ENCODE data around the gene CACNA2D3. TPM values are rescaled to one million over a fixed set of nuclear protein-coding genes. Genes with fewer than 3 reads are reported as not detected.

The CACNA2D3 gene
- total RNA-seq, 2 donors from 2014 or later = 0.97 TPM; not detected in 1

GRCh38 chr3:54339608-54340007 lies 217.3 kb downstream of the CACNA2D3 start:
- Mint-ChIP-seq H3K4me1 (peaks cover 11% of the 10 kb centered on the region), H3K36me3 (ENCODE audit: low read depth) (no peaks in the 10 kb centered on the region), H3K9me3 (no peaks in the 10 kb centered on the region), H3K27me3 (ENCODE audit: insufficient read depth) (peaks cover 6% of the 10 kb centered on the region), H3K27ac (no peak overlapping the region), H3K4me3 (no peak overlapping the region)
- Histone ChIP-seq H3K9me3 (ENCODE audit: control insufficient read depth, low read length) (no peaks in the 10 kb centered on the region), H3K4me1 (ENCODE audit: control insufficient read depth, insufficient read depth, low read length) (no peaks in the 10 kb centered on the region), H3K27me3 (ENCODE audit: control insufficient read depth, insufficient read depth, low read length, poor library complexity, severe bottlenecking) (no peaks in the 10 kb centered on the region), H3K9ac (ENCODE audit: extremely low read depth, low read length, poor library complexity, severe bottlenecking) (no peak overlapping the region), H3K27ac (ENCODE audit: low read depth, low read length) (no peak overlapping the region), H3K36me3 (ENCODE audit: control insufficient read depth, insufficient read depth, low read length) (no peaks in the 10 kb centered on the region), H3K4me3 (ENCODE audit: low read length) (no peak overlapping the region)
- WGBS, 2 experiments (ENCODE audit: insufficient coverage in 1 of 2, insufficient read length in 1 of 2) = 90% methylated on average over 1 of the region's 2 CpGs; no CpG with 5 or more reads in 1 of the 2 experiments
- peak; percentile 45 for TF ChIP-seq CTCF (conservative IDR thresholded peaks at IDR 0.05)
- DNase-seq = no peak

DNA sequence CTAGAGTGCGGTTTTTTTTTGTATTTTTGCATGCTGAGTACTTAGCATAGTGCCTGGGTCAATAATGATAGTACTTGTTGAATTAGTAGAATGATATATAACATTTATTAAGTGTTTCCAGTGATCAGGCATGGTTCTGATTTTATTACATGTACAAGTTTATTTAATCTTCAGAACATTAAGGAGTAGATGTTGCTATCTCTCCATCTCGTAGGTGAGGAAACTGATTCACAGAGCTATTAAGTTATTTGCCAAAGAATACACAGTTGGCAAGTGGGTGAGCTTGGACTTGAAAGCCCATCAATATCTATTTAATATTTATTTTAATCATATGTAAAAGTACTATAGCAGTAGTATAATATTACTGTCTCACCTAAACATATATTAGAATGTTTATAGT lies 219.5 kb downstream of the CACNA2D3 start:
- Histone ChIP-seq H3K4me3 (ENCODE audit: low read length) (no peak overlapping the region), H3K4me1 (ENCODE audit: control insufficient read depth, insufficient read depth, low read length) (no peaks in the 10 kb centered on the region), H3K9ac (ENCODE audit: extremely low read depth, low read length, poor library complexity, severe bottlenecking) (no peak overlapping the region), H3K27ac (ENCODE audit: low read depth, low read length) (no peak overlapping the region), H3K36me3 (ENCODE audit: control insufficient read depth, insufficient read depth, low read length) (no peaks in the 10 kb centered on the region), H3K27me3 (ENCODE audit: control insufficient read depth, insufficient read depth, low read length, poor library complexity, severe bottlenecking) (no peaks in the 10 kb centered on the region), H3K9me3 (ENCODE audit: control insufficient read depth, low read length) (no peaks in the 10 kb centered on the region)
- WGBS, 2 experiments (ENCODE audit: insufficient coverage in 1 of 2, insufficient read length in 1 of 2) = 83% methylated on average over 2 of the region's 2 CpGs; no CpG with 5 or more reads in 1 of the 2 experiments
- H3K4me3 Mint-ChIP-seq = no peak overlapping the region
- peaks cover 6% of the 10 kb centered on the region for H3K27me3 Mint-ChIP-seq (ENCODE audit: insufficient read depth)
- no peak for DNase-seq
- no peaks in the 10 kb centered on the region for H3K36me3 Mint-ChIP-seq (ENCODE audit: low read depth)
- H3K4me1 Mint-ChIP-seq = peaks cover 32% of the 10 kb centered on the region
- H3K9me3 Mint-ChIP-seq = no peaks in the 10 kb centered on the region
- TF ChIP-seq CTCF (conservative IDR thresholded peaks at IDR 0.05) = no peak
- no peak overlapping the region for H3K27ac Mint-ChIP-seq

- Mint-ChIP-seq H3K27ac (no peak overlapping the region), H3K9me3 (no peaks in the 10 kb centered on the region), H3K36me3 (ENCODE audit: low read depth) (no peaks in the 10 kb centered on the region), H3K4me3 (no peak overlapping the region), H3K27me3 (ENCODE audit: insufficient read depth) (peaks cover 6% of the 10 kb centered on the region), H3K4me1 (peaks cover 32% of the 10 kb centered on the region)
- no peaks in the 10 kb centered on the region for H3K36me3 ChIP-seq (ENCODE audit: control insufficient read depth, insufficient read depth, low read length)
- no peak overlapping the region for H3K27ac ChIP-seq (ENCODE audit: low read depth, low read length)
- TF ChIP-seq CTCF (conservative IDR thresholded peaks at IDR 0.05) = no peak
- H3K4me3 ChIP-seq (ENCODE audit: low read length) = no peak overlapping the region
- WGBS, 2 experiments (ENCODE audit: insufficient coverage in 1 of 2, insufficient read length in 1 of 2) = 91 to 94% methylated on average over 7 to 9 of the region's 9 CpGs
- H3K4me1 ChIP-seq (ENCODE audit: control insufficient read depth, insufficient read depth, low read length) = no peaks in the 10 kb centered on the region
- no peaks in the 10 kb centered on the region for H3K9me3 ChIP-seq (ENCODE audit: control insufficient read depth, low read length)
- peak; percentile 31 for DNase-seq
- H3K9ac ChIP-seq (ENCODE audit: extremely low read depth, low read length, poor library complexity, severe bottlenecking) = no peak overlapping the region
- no peaks in the 10 kb centered on the region for H3K27me3 ChIP-seq (ENCODE audit: control insufficient read depth, insufficient read depth, low read length, poor library complexity, severe bottlenecking)
Observed at GRCh38 chr3:54342676-54343075, 220.3 kb downstream of the CACNA2D3 start.

Data from endodermal cell (in vitro differentiated cells).